GM12864 (cell line): ENCODE results near the gene LRPAP1.

Experiments
- DNase-seq: peaks from one replicate; pipeline ENCODE4 v3.0.0-alpha.2; 2011; ENCODE audit warnings: low read depth
- H3K4me3 ChIP-seq: 2 replicates; pipeline ENCODE4 v1.5.1; 2011; ENCODE audit warnings: mild to moderate bottlenecking, low read depth, low read length, control low read depth
- CTCF ChIP-seq: IDR thresholded peaks from 2 replicates; pipeline ENCODE4 v1.5.1; 2011; ENCODE audit warnings: low read depth, mild to moderate bottlenecking, moderate library complexity, low read length, control low read depth, inconsistent platforms; ENCODE audit errors: missing control alignments

The LRPAP1 gene

GRCh38 chr4:3527101-3527913 lies 4.9 kb downstream of the LRPAP1 start:
- DNase-seq: no peak
- no peak for TF ChIP-seq CTCF
- no peak overlapping the region for H3K4me3 ChIP-seq

GRCh38 chr4:3526456-3526855 lies 5.8 kb downstream of the LRPAP1 start:
- no peak overlapping the region for H3K4me3 ChIP-seq
- DNase-seq: no peak
- TF ChIP-seq CTCF: no peak

- TF ChIP-seq CTCF: no peak
- H3K4me3 ChIP-seq: no peak overlapping the region
- no peak for DNase-seq
Observed at GRCh38 chr4:3525532-3526430, 6.4 kb downstream of the LRPAP1 start.

GRCh38 chr4:3524920-3525319 lies 7.3 kb downstream of the LRPAP1 start:
- no peak for DNase-seq
- no peak for TF ChIP-seq CTCF

GRCh38 chr4:3524349-3524748 lies 7.9 kb downstream of the LRPAP1 start:
- TF ChIP-seq CTCF: no peak
- no peak overlapping the region for H3K4me3 ChIP-seq
- no peak for DNase-seq

More at GRCh38 chr4:3524920-3525319, 7.3 kb downstream of the LRPAP1 start:
- H3K4me3 ChIP-seq: no peak overlapping the region

- TF ChIP-seq CTCF: no peak
- DNase-seq: no peak
- H3K4me3 ChIP-seq: no peak overlapping the region
Observed at GRCh38 chr4:3523628-3524221, 8.5 kb downstream of the LRPAP1 start.
